Astrocyte (in vitro differentiated cells and primary cell): ENCODE measurements around the gene VPS37D. TPM values are rescaled to one million over a fixed set of nuclear protein-coding genes. Genes with fewer than 3 reads are reported as not detected.
A peak's percentile ranks its signal among the peaks of the same experiment; 100 is the strongest.

Experiments used
- DNase-seq: peaks from one replicate; pipeline ENCODE4 v3.0.0-alpha.2; 2010; ENCODE audit warnings: low read depth
- FAIRE-seq: peaks from 2 replicates; lab custom pipeline; 2011; peaks lifted over from hg19 to GRCh38; lab: Jason Lieb, UNC
- H2AFZ ChIP-seq: 2 replicates; pipeline ENCODE4 v1.6.0; 2012; ENCODE audit warnings: low read depth, low read length, inconsistent platforms
- H3K27ac ChIP-seq: 2 replicates; pipeline ENCODE4 v1.5.1; 2011; ENCODE audit warnings: low read depth, low read length, inconsistent platforms
- H3K27me3 ChIP-seq: 2 replicates; pipeline ENCODE4 v1.6.0; 2011; ENCODE audit warnings: low read length, inconsistent platforms; ENCODE audit not compliant: insufficient read depth
- H3K36me3 ChIP-seq: 2 replicates; pipeline ENCODE4 v1.5.1; 2011; ENCODE audit warnings: low read length, inconsistent platforms; ENCODE audit not compliant: insufficient read depth
- H3K4me1 ChIP-seq: 2 replicates; pipeline ENCODE4 v1.5.1; 2011; ENCODE audit warnings: low read length, inconsistent platforms; ENCODE audit not compliant: insufficient read depth
- H3K4me2 ChIP-seq: 2 replicates; pipeline ENCODE4 v1.6.0; 2012; ENCODE audit warnings: low read length, inconsistent platforms
- H3K4me3 ChIP-seq: 2 replicates; pipeline ENCODE4 v1.5.1; 2011; ENCODE audit warnings: low read depth, mild to moderate bottlenecking, low read length, inconsistent platforms; ENCODE audit not compliant: insufficient read depth
- H3K79me2 ChIP-seq: 2 replicates; pipeline ENCODE4 v1.6.0; 2012; ENCODE audit warnings: mild to moderate bottlenecking, low read length, inconsistent platforms; ENCODE audit not compliant: insufficient read depth
- H3K9ac ChIP-seq: 2 replicates; pipeline ENCODE4 v1.6.0; 2012; ENCODE audit warnings: mild to moderate bottlenecking, low read length, inconsistent platforms
- H3K9me3 ChIP-seq: 2 replicates; pipeline ENCODE4 v1.5.1; 2012; ENCODE audit warnings: low read depth, mild to moderate bottlenecking, low read length, inconsistent platforms; ENCODE audit not compliant: insufficient read depth
- H4K20me1 ChIP-seq: 2 replicates; pipeline ENCODE4 v1.6.0; 2012; ENCODE audit warnings: low read length, inconsistent platforms; ENCODE audit not compliant: insufficient read depth
- H3K27ac Mint-ChIP-seq: one replicate; pipeline ENCODE4 v1.8.0; 2021; ENCODE audit warnings: mild to moderate bottlenecking, mixed read lengths; ENCODE audit not compliant: unreplicated experiment
- H3K27me3 Mint-ChIP-seq: one replicate; pipeline ENCODE4 v1.8.0; 2021; ENCODE audit warnings: low read depth, mixed read lengths; ENCODE audit not compliant: unreplicated experiment
- H3K36me3 Mint-ChIP-seq: one replicate; pipeline ENCODE4 v1.8.0; 2021; ENCODE audit warnings: low read depth, mixed read lengths; ENCODE audit not compliant: unreplicated experiment
- H3K4me1 Mint-ChIP-seq: one replicate; pipeline ENCODE4 v1.8.0; 2021; ENCODE audit warnings: low read depth, mixed read lengths; ENCODE audit not compliant: unreplicated experiment
- H3K4me3 Mint-ChIP-seq: one replicate; pipeline ENCODE4 v1.8.0; 2021; ENCODE audit warnings: mild to moderate bottlenecking, moderate library complexity, mixed read lengths; ENCODE audit not compliant: unreplicated experiment
- H3K9me3 Mint-ChIP-seq: one replicate; pipeline ENCODE4 v1.8.0; 2021; ENCODE audit warnings: mild to moderate bottlenecking, mixed read lengths; ENCODE audit not compliant: unreplicated experiment
- CTCF ChIP-seq: IDR thresholded peaks from 2 replicates; pipeline ENCODE4 v1.5.1; 2011; ENCODE audit warnings: low read depth, mild to moderate bottlenecking, inconsistent platforms, low read length, moderate library complexity; ENCODE audit not compliant: insufficient read depth
- EZH2 ChIP-seq: IDR thresholded peaks from 2 replicates; pipeline ENCODE4 v1.6.1; 2012; ENCODE audit warnings: mild to moderate bottlenecking, low read length, inconsistent platforms; ENCODE audit not compliant: insufficient read depth
- total RNA-seq: library from RNA; stranded (reverse); gene quantifications from 2 replicates; pipeline ENCODE4 v1.2.1, GENCODE V29; 2021

Gene VPS37D
- total RNA-seq, 1 donor from 2014 or later = 2.9 TPM

GRCh38 chr7:73646785-73647724 lies 20.6 kb upstream of the VPS37D start:
- FAIRE-seq (no peak), DNase-seq (no peak)
- Histone ChIP-seq H3K9ac (no peak overlapping the region), H2AFZ (no peak overlapping the region), H4K20me1 (peaks cover 3% of the 10 kb centered on the region), H3K36me3 (no peaks in the 10 kb centered on the region), H3K4me3 (no peak overlapping the region), H3K4me1 (no peaks in the 10 kb centered on the region), H3K27me3 (peaks cover 59% of the 10 kb centered on the region), H3K27ac (no peak overlapping the region), H3K9me3 (no peaks in the 10 kb centered on the region), H3K4me2 (peak overlapping the region; percentile 62), H3K79me2 (no peaks in the 10 kb centered on the region)
- no peak overlapping the region for H3K4me3 Mint-ChIP-seq
- peaks cover 4% of the 10 kb centered on the region for H3K9me3 Mint-ChIP-seq
- no peak for TF ChIP-seq CTCF
- TF ChIP-seq EZH2 = no peak
- no peaks in the 10 kb centered on the region for H3K36me3 Mint-ChIP-seq
- no peaks in the 10 kb centered on the region for H3K4me1 Mint-ChIP-seq
- peaks cover 69% of the 10 kb centered on the region for H3K27me3 Mint-ChIP-seq
- H3K27ac Mint-ChIP-seq = no peak overlapping the region

- Histone ChIP-seq H3K4me1 (no peaks in the 10 kb centered on the region), H4K20me1 (peaks cover 3% of the 10 kb centered on the region), H3K36me3 (no peaks in the 10 kb centered on the region), H3K27ac (no peak overlapping the region), H3K27me3 (peaks cover 59% of the 10 kb centered on the region), H3K9ac (no peak overlapping the region), H3K79me2 (no peaks in the 10 kb centered on the region), H3K4me3 (no peak overlapping the region), H2AFZ (peak overlapping the region; percentile 41), H3K4me2 (peak overlapping the region; percentile 62), H3K9me3 (no peaks in the 10 kb centered on the region)
- H3K36me3 Mint-ChIP-seq = no peaks in the 10 kb centered on the region
- peaks cover 71% of the 10 kb centered on the region for H3K27me3 Mint-ChIP-seq
- peak overlapping the region; percentile 40 for H3K4me3 Mint-ChIP-seq
- H3K27ac Mint-ChIP-seq = no peak overlapping the region
- peaks cover 4% of the 10 kb centered on the region for H3K9me3 Mint-ChIP-seq
- DNase-seq (no peak), FAIRE-seq (no peak)
- TF ChIP-seq EZH2 (peak; percentile 87), CTCF (no peak)
- peaks cover 2% of the 10 kb centered on the region for H3K4me1 Mint-ChIP-seq
These were observed 19.7 kb upstream of the VPS37D start for GRCh38 chr7:73647725-73648592.
